HG02678 (cell line): ENCODE measurements around the gene CPPED1.

ENCODE experiments used
- ATAC-seq: cut with Tn5 transposase; IDR thresholded peaks from one replicate; pipeline ENCODE4 v1.9.1; 2021; ENCODE audit warnings: mild to moderate bottlenecking, moderate library complexity; ENCODE audit not compliant: unreplicated experiment

The CPPED1 gene

DNA sequence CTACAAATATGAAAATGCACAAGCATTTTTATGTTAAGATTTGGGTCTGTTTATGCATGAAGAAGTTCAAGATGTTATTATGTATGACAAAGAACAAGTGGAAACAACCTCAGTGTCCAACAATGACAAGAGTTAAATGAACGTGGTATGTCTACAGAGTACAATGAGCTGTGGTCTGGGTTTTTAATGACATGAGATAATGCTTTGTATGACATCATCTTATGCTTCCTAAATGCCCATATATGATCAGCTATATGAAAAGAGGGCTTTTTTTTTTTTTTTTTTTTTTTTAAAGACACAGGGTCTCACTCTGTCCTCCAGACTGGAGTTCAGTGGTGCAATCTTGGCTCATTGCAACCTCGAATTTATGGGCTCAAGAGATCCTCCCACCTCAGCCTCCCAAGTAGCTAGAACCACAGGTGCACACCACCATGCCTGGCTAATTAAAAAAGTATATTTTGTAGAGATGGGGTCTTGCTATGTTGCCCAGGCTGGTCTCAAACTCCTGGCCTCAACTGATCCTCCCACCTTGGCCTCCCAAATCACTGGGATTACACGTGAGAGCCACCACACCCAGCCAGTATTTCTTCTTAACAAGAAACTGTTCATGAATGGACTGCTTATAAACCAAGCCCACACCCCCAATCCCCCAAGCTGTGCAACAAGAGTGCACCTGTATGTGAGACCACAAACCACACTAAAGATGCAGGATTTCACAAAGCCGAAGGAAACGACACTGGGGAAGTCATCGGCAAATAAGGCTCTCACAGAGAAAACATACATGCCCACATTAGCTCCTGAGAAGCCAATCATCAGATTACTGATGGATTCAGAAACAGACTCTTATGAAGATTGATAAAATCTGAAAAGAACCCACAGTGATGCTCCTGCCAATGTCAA lies 114.5 kb downstream of the CPPED1 start:
- ATAC-seq: no peak

DNA sequence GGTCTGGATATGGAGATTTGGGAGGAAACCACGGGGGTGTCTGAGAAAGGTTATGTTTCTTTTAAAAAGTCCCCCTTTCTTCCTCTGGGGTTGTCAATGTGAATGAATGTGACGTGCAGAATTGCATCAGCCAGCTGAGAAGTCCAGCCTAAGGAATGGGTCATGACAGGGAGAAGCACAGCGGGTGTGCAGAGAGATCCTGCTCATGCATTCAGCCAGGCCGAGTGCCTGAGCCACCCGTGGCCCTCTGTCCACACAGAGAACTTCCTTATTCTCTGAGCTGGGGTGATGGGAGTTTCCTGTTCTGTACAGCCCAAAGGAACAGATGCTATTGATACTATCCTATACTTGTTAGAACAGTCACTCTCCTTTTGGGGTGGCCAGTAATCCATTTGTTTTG lies 117.9 kb downstream of the CPPED1 start:
- ATAC-seq: no peak

DNA sequence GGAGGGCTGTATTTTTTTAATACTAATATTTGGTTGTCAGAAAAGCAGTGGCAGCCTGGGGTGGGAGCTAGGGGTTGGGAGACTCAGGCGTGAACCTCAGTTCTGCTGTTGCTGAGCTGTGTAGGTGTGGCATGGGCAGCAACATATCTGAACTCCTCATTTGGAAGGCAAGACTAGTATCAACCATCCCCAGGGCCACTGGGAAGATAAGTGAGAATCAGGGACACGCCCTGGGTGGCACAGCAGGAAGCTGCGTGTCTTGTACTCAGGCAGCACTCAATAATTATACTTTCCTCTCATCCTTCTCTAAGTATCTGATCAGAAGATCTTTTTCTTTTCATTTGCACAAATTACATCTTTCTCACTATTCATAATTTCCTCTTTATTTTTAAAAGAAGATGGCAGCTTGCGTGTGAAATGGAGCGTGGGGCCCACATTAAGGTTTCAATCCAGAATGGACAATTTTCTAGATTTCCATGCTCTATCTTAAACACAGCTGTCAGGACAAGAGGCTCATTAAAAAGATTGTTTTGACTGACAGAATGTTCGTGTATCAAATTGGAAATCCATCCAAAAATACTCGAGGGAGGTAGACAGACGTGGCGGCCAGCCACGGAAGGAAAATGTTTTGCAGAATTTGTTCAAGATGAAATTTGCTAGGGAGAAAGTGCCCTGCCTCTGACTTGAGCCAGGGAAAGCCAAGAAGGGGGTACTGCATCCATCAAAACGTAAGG lies 121.1 kb downstream of the CPPED1 start:
- ATAC-seq: no peak

DNA sequence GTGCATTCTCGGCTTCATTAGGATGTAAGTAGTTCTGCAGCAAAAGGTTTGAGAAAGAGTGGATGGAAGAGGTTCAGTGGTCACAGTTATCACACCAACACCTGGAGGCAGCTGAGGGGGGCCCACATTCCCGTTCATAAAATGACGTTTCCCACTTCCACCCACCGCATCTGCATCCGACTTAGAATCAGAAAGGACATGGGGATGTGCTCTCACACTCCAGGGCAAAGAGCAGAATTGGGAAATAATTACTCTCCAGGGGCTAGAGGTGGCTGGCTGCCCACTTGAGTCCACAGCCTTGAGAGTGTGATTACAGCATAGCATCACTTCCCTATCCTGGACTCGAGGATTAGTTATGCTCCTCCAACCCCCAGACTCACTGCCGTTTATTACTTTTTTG lies 122.0 kb downstream of the CPPED1 start:
- ATAC-seq: no peak

DNA sequence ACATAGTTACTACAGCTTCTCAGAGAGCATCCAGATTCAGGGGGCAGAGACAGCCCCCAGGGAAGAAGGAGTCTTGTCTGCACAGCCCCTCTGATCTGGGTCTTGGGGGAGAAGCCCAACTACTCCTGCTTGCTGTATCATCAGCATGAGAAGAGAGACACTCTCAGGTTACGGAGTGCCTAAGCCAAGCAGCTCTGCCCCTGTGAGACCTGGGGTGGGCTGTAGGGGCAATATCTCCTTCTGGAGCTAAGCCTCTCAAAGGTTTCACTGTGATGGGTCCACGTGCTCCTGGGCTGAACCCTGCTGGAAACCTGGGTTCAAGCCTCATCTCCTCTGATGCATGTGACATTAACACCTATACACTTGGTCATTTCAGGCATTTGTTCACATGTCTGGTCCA lies 123.2 kb downstream of the CPPED1 start:
- ATAC-seq: no peak

DNA sequence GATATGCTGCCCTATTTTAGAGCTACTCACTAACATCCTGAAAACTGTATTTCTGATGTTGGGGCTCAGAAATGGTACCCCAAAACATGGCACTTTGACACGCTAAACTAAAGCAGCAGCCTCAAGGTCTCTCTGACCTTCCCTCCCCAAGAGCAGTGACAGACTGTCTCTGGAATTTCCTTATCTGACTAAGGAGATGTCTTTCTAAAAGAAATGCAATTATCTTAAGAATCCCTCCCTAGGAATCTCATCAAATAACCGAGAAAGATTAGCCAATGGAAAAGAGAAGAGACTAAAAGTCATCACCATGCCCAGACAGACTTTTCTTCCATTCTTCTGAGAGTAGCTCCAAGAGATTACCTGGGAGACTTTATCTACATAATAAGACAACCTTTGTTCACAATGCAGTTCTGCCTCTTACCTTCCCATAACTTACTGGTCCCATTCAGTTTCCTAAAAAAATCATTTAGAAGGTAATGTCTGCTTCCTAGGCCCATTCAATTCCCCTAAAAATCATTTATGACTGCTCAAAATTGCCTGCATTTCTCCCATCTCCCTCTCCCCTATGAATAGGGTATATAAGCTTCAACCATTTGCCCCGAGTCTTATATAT lies 123.9 kb downstream of the CPPED1 start:
- ATAC-seq: no peak

DNA sequence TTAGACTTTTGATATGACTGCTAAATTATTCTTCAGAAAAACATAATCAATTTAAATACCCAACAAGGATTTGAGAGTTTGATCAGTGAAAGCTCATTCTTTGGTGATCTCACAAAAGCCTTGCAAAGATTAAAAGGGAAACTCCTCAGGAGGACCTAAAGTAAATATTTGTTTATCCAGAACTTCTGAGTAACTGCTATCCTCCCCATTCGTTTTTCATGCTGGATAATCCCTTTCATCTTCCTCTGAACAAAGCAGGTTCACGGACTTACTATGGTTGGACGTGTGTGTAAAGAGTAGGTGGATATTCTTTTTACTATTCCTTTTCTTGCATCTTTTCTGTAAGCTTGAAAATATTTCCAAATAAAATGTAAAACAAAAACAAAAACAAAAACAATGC lies 124.7 kb downstream of the CPPED1 start:
- no peak for ATAC-seq

DNA sequence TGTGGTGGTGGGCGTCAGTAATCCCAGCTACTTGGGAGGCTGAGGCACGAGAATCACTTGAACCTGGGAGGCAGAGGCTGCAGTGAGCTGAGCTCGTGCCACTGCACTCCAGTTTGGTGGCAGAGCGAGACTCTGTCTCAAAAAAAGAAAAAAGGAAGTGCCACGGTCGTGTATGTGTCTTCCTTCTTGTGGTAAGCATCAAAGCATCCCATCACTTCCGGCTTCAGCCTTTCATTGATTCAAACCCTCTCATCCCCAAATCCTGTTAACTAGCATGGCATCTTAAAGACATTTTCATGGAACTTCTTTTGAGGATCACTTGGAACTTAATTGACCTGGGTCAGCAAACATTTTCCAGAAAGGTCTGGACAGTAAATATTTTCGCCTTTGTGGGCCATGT lies 126.2 kb downstream of the CPPED1 start:
- ATAC-seq: no peak

DNA sequence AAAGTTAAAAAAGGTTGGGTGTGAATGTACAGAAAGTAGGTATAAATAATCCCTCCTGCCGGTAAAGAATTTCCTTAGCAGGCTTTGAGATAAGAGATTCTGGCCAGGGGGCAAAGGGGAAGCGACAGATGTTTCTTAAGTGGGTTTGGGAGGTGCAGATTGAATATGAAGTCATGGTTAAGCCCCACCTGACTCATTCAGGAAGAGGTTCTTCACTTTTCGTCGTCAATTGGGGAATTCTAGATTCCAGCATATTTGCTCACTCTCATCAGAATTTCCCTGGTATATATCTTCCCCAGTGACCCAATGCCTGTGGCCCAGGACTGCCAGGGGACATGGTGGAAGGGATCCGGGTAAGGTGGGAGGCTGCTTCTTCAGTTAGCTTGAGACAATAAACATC lies 127.8 kb downstream of the CPPED1 start:
- ATAC-seq: no peak

DNA sequence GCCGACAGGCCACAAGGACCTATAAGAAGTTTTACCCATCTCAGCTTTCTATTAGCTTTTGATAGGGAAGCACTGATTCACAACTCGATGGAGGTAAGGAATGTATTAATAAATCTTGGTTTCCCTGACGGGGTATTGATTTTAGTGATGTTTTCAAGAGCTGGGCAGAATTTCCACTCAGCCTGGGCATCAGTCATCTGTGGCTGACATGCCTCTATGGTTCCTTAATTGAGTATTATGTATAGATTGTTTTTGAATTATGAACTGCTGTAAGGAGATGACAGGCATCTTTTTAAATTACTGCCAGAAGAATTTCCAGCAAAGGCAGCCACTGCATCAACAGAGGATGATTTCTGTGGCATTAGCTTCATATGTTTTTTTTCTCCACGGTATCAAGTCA lies 128.6 kb downstream of the CPPED1 start:
- ATAC-seq: no peak

DNA sequence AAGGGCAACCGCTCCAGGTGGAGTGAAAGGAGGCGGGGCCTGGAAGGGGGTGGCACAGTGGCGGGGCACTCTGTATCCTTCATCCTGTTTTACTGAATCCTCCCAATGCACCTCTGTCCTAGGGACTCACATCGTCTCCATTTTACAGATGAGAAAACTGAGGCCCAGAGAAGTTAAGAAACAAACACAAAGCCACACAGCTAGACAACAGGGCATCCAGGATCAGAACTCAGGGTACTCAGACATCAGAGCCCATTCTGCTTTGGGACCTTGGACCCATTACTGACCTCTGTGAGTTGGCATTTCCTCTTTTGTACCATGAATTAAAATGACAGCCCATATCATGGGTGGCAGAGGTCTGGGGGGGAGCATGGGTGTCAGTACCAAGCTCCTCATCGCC lies 129.2 kb downstream of the CPPED1 start:
- ATAC-seq: no peak

DNA sequence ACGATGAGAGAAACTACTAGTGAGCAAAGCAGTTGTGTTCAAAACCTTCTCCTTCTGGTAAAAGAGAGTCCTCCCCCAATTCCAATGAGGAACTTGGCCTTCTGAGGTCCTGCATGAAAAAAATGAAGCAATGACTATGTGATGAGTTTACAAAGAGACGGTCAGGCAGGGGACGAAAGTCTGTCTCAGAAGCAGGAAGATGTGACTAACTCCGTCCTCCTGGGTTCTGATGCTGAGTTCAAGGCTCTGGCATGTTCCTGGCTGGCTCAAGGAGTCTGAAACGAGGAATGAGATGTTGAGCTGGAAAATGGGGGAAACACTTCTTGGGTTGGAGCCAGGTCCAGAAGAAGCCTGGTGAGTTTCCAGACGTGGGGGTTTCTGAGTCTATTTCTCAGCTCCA lies 129.6 kb downstream of the CPPED1 start:
- no peak for ATAC-seq

DNA sequence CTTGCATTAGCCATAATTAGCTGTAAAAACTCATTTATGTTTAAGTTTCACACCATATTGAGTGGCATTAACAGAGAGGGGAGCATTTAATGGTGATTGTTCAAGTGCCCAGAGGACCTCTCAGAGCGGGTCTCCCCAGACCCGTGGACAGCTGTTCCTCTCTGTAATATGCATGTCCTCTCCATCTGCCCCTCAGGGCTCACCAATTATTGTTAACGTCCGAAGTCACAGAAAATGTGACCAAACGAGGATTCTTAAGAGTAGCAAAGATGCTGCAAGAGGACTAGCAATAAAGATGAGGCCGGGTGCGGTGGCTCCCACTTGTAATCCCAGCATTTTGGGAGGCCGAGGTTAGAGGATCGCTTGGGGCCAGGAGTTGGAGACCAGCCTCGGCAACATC lies 130.2 kb downstream of the CPPED1 start:
- no peak for ATAC-seq

DNA sequence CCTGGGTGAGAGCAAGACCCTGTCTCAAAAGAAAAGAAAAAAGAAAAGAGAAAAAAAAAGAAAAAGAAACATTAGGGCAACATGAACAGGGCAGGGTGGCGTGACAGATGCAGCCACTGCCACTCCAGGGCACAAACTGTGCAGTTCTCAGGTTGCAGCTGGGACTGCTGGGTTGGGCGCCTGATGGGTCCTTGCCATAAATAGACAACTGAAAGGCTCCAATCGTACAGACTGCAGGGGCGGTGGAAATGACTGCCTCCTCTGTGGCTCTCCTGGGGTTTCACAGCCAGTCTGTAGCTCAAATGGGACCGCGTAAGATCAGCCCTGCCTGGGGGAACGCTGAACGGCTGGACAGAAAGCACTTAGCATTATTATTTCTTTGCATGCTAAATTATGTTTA lies 130.7 kb downstream of the CPPED1 start:
- ATAC-seq: no peak

DNA sequence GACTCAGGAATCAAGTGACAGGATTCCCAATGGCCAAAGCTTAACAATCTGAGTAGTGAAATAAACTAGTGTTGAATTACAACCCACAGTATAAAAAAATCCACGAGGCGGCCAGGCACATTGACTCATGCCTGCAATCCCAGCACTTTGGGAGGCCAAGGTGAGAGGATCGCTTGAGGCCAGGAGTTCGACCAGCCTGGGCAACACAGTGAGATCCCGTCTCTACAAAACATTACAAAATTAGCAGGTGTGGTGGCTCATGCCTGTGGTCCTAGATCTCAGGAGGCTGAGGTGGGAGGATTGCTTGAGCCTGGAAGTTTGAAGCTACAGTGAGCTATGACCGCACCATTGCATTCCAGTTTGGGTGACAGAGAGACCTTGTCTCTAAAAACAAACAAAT lies 133.8 kb downstream of the CPPED1 start:
- ATAC-seq: no peak

DNA sequence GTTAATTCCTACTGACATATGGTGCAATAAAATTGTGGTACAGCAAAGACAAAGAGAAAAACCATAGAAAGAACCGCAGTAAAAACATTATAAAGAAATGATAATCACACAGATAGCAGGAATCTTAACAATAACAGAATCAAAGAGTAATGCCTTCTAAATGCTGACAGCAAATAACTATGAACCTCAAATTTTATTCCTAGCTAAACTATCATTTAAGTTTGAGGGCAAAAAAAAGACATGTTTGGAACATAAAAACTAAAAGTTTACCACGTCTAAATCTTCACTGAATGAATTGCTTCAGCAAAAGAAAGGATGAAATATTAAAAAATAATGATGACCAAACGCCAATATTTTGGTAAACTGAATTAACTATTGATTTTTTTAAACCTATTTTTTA lies 135.8 kb downstream of the CPPED1 start:
- no peak for ATAC-seq

DNA sequence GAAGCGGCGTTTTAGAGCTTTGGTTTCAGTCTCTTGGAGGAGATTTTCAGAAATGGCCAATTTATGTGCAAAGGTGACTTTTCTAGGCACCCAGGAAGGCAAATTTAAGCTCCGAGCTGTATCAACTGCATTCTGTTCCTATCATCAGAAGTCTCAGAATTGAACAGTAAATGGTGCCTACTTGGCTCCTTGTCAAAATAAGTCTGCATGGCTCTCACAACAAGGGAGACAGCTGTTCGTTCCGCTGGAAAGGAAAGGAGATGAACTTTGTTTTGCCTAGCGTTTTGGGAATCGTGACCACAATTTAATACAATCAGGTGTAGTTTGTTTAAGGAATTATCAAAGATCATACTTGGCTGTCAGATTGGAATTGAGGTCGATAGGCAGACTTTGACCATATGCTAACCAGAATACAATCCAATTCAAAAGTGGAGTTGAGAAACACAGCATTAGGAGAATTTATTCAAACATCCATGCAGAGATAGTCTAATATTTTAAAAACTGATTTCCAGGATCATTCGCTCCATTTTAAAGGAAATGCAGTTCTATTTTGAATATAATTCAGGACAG lies 139.4 kb downstream of the CPPED1 start:
- ATAC-seq: no peak

DNA sequence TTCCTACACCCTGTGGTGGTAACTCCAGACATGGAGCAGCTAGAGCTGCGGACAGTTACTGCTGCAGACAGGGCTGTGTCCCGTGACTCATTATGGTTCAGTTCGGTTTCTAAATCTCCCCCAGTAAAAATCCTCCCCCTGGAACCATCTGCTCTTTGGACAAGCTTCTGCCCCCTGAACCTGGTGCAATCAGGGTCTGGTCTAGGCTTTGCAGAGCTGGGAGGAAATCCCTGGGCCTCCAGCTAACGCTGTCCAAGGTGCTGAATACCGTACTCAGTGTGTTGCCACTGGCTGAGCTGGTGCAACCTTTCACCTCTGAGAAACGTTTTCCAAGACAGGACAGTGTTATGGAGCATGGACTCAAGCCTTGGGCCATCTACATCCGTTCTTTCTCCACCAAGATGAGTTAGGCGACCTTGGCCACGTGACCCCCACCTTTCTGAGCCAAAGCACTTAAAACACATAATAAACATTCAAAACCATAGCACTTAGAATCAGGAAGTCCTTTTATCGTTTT lies 142.0 kb downstream of the CPPED1 start:
- ATAC-seq: no peak

DNA sequence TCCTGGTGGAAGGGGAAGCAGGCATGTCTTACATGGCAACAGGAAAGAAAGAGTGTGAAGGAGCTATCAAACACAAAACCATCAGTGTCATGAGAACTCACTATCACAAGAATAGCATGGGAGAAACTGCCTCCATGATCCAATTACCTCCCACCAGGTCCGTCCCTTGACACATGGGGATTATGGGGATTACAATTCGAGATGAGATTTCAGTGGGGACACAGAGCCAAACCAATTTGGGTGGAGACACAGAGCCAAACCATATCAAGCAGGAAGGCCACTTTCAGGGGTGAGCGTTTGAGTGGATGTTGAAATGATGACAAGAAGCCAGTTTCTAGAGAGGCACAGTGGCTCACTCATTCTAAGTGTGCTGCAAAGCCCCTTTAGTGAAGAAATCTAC lies 143.8 kb downstream of the CPPED1 start:
- ATAC-seq: no peak

DNA sequence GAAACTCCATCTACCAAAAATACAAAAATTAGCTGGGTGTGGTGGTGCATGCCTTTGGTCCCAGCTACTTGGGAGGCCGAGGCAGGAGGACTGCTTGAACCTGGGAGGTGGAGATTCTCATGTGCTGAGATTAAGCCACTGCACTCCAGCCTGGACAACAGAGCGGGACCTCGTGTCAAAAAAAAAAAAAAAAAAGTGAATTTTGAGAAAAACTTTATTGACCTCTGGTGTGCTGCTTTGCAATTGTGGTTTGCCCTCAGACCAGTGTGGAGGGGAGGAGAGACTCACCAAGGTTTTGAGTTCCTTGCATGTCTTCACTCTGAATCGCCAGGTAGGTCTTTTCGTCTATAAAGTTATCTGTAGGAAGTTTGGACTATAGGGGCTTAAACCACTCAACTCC lies 145.2 kb downstream of the CPPED1 start:
- no peak for ATAC-seq

DNA sequence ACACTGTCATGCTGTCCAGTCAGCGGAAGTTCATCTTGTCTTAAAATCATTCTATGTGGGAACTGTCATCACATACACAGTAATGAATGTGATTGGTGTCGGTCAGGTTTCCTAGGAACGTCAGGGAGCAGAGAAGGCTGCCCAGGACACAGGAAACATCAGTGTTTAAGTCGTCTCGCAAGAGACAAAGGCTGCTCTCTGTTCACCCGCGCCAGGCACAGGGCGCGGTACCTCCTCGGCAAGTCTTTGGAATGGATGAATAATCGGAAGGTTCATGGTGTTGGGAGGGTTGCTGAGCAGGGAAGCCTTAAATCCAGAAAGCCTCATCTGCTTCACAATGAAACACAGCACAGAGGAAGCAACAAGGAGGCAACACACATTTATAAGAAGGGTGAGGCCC lies 148.2 kb downstream of the CPPED1 start:
- no peak for ATAC-seq
